HepG2 (cell line): Measurements from ENCODE around the gene HSD17B2. TPM values are rescaled to one million over a fixed set of nuclear protein-coding genes. Genes with fewer than 3 reads are reported as not detected.

Experiments used
- BRD4 ChIP-seq: sonication (generic); formaldehyde crosslinking; IDR thresholded peaks from 2 replicates; pipeline ENCODE4 v1.4.0; 2020; ENCODE audit warnings: missing genetic modification reagents
- EHMT2 ChIP-seq: fragments of 200-600 bp; sonication (generic); IDR thresholded peaks from 2 replicates; pipeline ENCODE4 v1.7.0; 2017; ENCODE audit warnings: antibody characterized with exemption, low read depth, low read length, borderline replicate concordance
- FOXA3 ChIP-seq: IDR thresholded peaks from 2 replicates; pipeline ENCODE4 v1.6.1; 2016; ENCODE audit warnings: missing genetic modification reagents, missing compliant biosample characterization
- FOXO1 ChIP-seq: sonication (generic); formaldehyde crosslinking; IDR thresholded peaks from 2 replicates; pipeline ENCODE4 v1.4.0; 2020; ENCODE audit warnings: missing genetic modification reagents
- GATA4 ChIP-seq: sonication (generic); IDR thresholded peaks from 2 replicates; pipeline ENCODE4 v1.6.1; 2016; ENCODE audit warnings: antibody characterized with exemption, low read depth, borderline replicate concordance
- GLMP ChIP-seq: sonication (generic); formaldehyde crosslinking; IDR thresholded peaks from 2 replicates; pipeline ENCODE4 v1.9.0; 2021; ENCODE audit warnings: missing genetic modification reagents, mild to moderate bottlenecking, borderline replicate concordance
- HDAC2 ChIP-seq: sonication (generic); formaldehyde crosslinking; IDR thresholded peaks from 2 replicates; pipeline ENCODE4 v1.4.0; 2020; ENCODE audit warnings: missing genetic modification reagents
- HNF1A ChIP-seq, 2 experiments: sonication (generic) in 1 of 2; formaldehyde crosslinking in 1 of 2; IDR thresholded peaks; 2 replicates each; pipeline versions ENCODE4 v1.4.0 to v1.6.1; 2016 to 2020; ENCODE audit warnings: borderline replicate concordance in 1 of 2, low read depth in 1 of 2, mild to moderate bottlenecking in 1 of 2, missing genetic modification reagents in 1 of 2
- HOXA3 ChIP-seq: sonication (generic); formaldehyde crosslinking; IDR thresholded peaks from 2 replicates; pipeline ENCODE4 v1.5.0; 2020; ENCODE audit warnings: missing genetic modification reagents
- JARID2 ChIP-seq: sonication (generic); formaldehyde crosslinking; IDR thresholded peaks from 2 replicates; pipeline ENCODE4 v1.8.1; 2023; ENCODE audit warnings: missing genetic modification reagents, inconsistent platforms; ENCODE audit not compliant: insufficient replicate concordance
- NFE2L2 ChIP-seq: fragments of 150-350 bp; IDR thresholded peaks from 2 replicates; pipeline ENCODE4 v1.6.1; 2014; ENCODE audit warnings: low read length
- NR2F1 ChIP-seq, 2 experiments: fragments of 450-650 bp in 1 of 2; formaldehyde crosslinking in 1 of 2; IDR thresholded peaks; 2 replicates each; pipeline versions ENCODE4 v1.5.0 to v1.6.1; 2016 to 2020; ENCODE audit warnings: mild to moderate bottlenecking in 1 of 2, missing compliant biosample characterization in 1 of 2, missing genetic modification reagents in 1 of 2, moderate library complexity in 1 of 2
- NR2F2 ChIP-seq: IDR thresholded peaks from 2 replicates; pipeline ENCODE4 v1.6.1; 2012; ENCODE audit warnings: low read depth, inconsistent platforms, borderline replicate concordance
- PBX3 ChIP-seq: sonication (generic); formaldehyde crosslinking; IDR thresholded peaks from 2 replicates; pipeline ENCODE4 v1.8.1; 2023; ENCODE audit warnings: missing genetic modification reagents, inconsistent platforms, borderline replicate concordance
- RFXAP ChIP-seq: sonication (generic); formaldehyde crosslinking; IDR thresholded peaks from 2 replicates; pipeline ENCODE4 v1.4.0; 2020; ENCODE audit warnings: missing genetic modification reagents, borderline replicate concordance
- RXRA ChIP-seq: sonication (generic); formaldehyde crosslinking; IDR thresholded peaks from 2 replicates; pipeline ENCODE4 v1.5.1; 2020; ENCODE audit warnings: missing genetic modification reagents
- SALL1 ChIP-seq: sonication (generic); formaldehyde crosslinking; IDR thresholded peaks from 2 replicates; pipeline ENCODE4 v1.8.0; 2022; ENCODE audit warnings: mild to moderate bottlenecking, missing genetic modification reagents
- SKI ChIP-seq: fragments of 450-650 bp; IDR thresholded peaks from one replicate; pipeline ENCODE4 v1.6.1; 2018; ENCODE audit warnings: mild to moderate bottlenecking; ENCODE audit not compliant: partially characterized antibody
- SOX13 ChIP-seq, 3 experiments: fragments of 450-650 bp in 1 of 3; sonication (generic) in 1 of 3; formaldehyde crosslinking in 1 of 3; IDR thresholded peaks in 2 of 3; conservative IDR thresholded peaks in 1 of 3; 2 replicates each; pipeline versions ENCODE4 v1.5.0 to v1.6.1; 2016 to 2020; ENCODE audit warnings: antibody characterized with exemption in 1 of 3, mild to moderate bottlenecking in 1 of 3, missing compliant biosample characterization in 1 of 3, missing genetic modification reagents in 1 of 3, moderate library complexity in 1 of 3
- ZNF232 ChIP-seq: sonication (generic); formaldehyde crosslinking; IDR thresholded peaks from 2 replicates; pipeline ENCODE4 v1.4.0; 2020; ENCODE audit warnings: missing genetic modification reagents, borderline replicate concordance
- ZNF644 ChIP-seq: IDR thresholded peaks from 2 replicates; pipeline ENCODE4 v1.6.1; 2016; ENCODE audit warnings: low read depth
- ZNF790 ChIP-seq: sonication (generic); formaldehyde crosslinking; IDR thresholded peaks from 2 replicates; pipeline ENCODE4 v1.8.0; 2022; ENCODE audit warnings: missing genetic modification reagents, mild to moderate bottlenecking, borderline replicate concordance
- polyA plus RNA-seq, 8 experiments: library from polyadenylated mRNA; depleted of rRNA in 3 of 8; stranded (reverse) in 7 of 8; unstranded in 1 of 8; fragments of >200 nt; fragmentation: Illumina TruSeq in 4 of 8; extraction: Trizol in 4 of 8; gene quantifications; 2 replicates each; pipeline versions ENCODE4 v1.2.1 to v1.2.3, GENCODE V29; 2011 to 2016; ENCODE audit warnings: low read depth in 4 of 8, missing spikeins in 1 of 8, mixed read lengths in 1 of 8; ENCODE audit not compliant: insufficient read depth in 1 of 8
- total RNA-seq, 5 experiments: library from RNA; depleted of rRNA; stranded (reverse); fragments of >200 nt; fragmentation: Illumina TruSeq; extraction: Trizol; gene quantifications; 2 replicates each; pipeline ENCODE4 v1.2.3, GENCODE V29; 2016; ENCODE audit warnings: low read depth in 1 of 5

The HSD17B2 gene
- total and polyA plus RNA-seq, 2 of the 13 experiments (the other 11 are each of a cell fraction or from before 2014, with no cell fraction given) = 26.3 to 69.3 TPM

GRCh38 chr16:82059983-82060421 is 24.9 kb downstream of the HSD17B2 start (continued):
- peak; percentile 53 for TF ChIP-seq HNF1A (IDR thresholded peaks at IDR 0.05; ENCODE audit: low read depth)
- TF ChIP-seq HNF1A (CRISPR knock-in tag; IDR thresholded peaks at IDR 0.05; ENCODE audit: borderline replicate concordance) = no peak
- peak; percentile 41; the same call in 1 of the 2 replicates for TF ChIP-seq FOXO1 (CRISPR knock-in tag)
- TF ChIP-seq EHMT2 = peak; percentile 52; the same call in 1 of the 2 replicates
- TF ChIP-seq SOX13 (IDR thresholded peaks at IDR 0.05) = no peak
- peak in 1 of 2 experiments; percentile 69; a peak in 2 of 4 replicates for TF ChIP-seq SOX13 (CRISPR knock-in tag; conservative IDR thresholded peaks at IDR 0.05 in 1 of 2, IDR thresholded peaks at IDR 0.05 in 1 of 2)
- no peak for TF ChIP-seq JARID2 (CRISPR knock-in tag)
- peak; percentile 85 for TF ChIP-seq HDAC2 (CRISPR knock-in tag)
- TF ChIP-seq BRD4 (CRISPR knock-in tag) = peak; percentile 48; the same call in 1 of the 2 replicates
- TF ChIP-seq GATA4 = peak; percentile 49; the same call in 1 of the 2 replicates
- TF ChIP-seq ZNF644 (CRISPR knock-in tag) = peak; percentile 44; the same call in 1 of the 2 replicates
- no peak for TF ChIP-seq GLMP (CRISPR knock-in tag)
- TF ChIP-seq PBX3 (CRISPR knock-in tag) = 0 out of 2 replicates have a peak, but pooled peaks have one; percentile 30
- TF ChIP-seq SALL1 (CRISPR knock-in tag) = peak; percentile 72
- TF ChIP-seq NFE2L2 = no peak
- peak; percentile 20 for TF ChIP-seq SKI
- peak; percentile 97 for TF ChIP-seq NR2F2
- peak; percentile 66; the same call in 1 of the 2 replicates for TF ChIP-seq ZNF232 (CRISPR knock-in tag)
- peak; percentile 46; the same call in 1 of the 2 replicates for TF ChIP-seq RFXAP
- peak; percentile 43; the same call in 1 of the 2 replicates for TF ChIP-seq HOXA3 (CRISPR knock-in tag)
- peak; percentile 36; the same call in 1 of the 2 replicates for TF ChIP-seq RXRA
- TF ChIP-seq FOXA3 = peak; percentile 75
- TF ChIP-seq NR2F1 (CRISPR knock-in tag; IDR thresholded peaks at IDR 0.05) = peak; percentile 78 to 79
- no peak for TF ChIP-seq ZNF790 (CRISPR knock-in tag)
